ENCODE results near the gene PLA2G15. TPM values are rescaled to one million over a fixed set of nuclear protein-coding genes. Genes with fewer than 3 reads are reported as not detected.
A peak's percentile ranks its signal among the peaks of the same experiment; 100 is the strongest.

PLA2G15 gene
- total and polyA plus RNA-seq, 12 donors = 6.0 to 37.1 (median 23.2) TPM

GRCh38 chr16:68233085-68233834 lies 11.9 kb upstream of the PLA2G15 start:
- H3K4me1 ChIP-seq (replicated peaks in 1 of 2) = peaks cover 5 to 19% of the 10 kb centered on the region in 2 donors
- no peaks in the 10 kb centered on the region for H3K36me3 ChIP-seq (replicated peaks in 1 of 2)
- H3K4me3 ChIP-seq = no peak overlapping the region
- H3K9me3 ChIP-seq (replicated peaks in 1 of 3) = no peaks in the 10 kb centered on the region
- intact Hi-C loops (cut with DNase I) = loop anchor here (5.0 to 10.0 kb wide), 2 partner anchors 138 to 241 kb away; no protein-coding TSS in a partner anchor
- TF ChIP-seq POLR2A (IDR thresholded peaks at IDR 0.05) (no peak), CTCF (IDR thresholded peaks at IDR 0.05) (no peak)
- peak in 1 of 7 donors; percentile 50 for DNase-seq
- no peak overlapping the region for H3K27ac ChIP-seq
- WGBS, 4 donors = 73 to 77% (median 75%) methylated on average over 4 to 5 of the region's 5 CpGs
- H3K27me3 ChIP-seq = no peaks in the 10 kb centered on the region

- Histone ChIP-seq H3K4me1 (replicated peaks in 1 of 2) (peaks cover 5 to 19% of the 10 kb centered on the region in 2 donors), H3K4me3 (no peak overlapping the region), H3K27me3 (no peaks in the 10 kb centered on the region), H3K36me3 (replicated peaks in 1 of 2) (no peaks in the 10 kb centered on the region), H3K27ac (no peak overlapping the region), H3K9me3 (replicated peaks in 1 of 3) (no peaks in the 10 kb centered on the region)
- intact Hi-C loops (cut with DNase I) = loop anchor here (5.0 to 10.0 kb wide), 2 partner anchors 139 to 242 kb away; no protein-coding TSS in a partner anchor
- no peak for TF ChIP-seq CTCF (IDR thresholded peaks at IDR 0.05)
- TF ChIP-seq POLR2A (IDR thresholded peaks at IDR 0.05) = no peak
- whole genome bisulfite sequencing, 4 donors = 72 to 86% (median 74%) methylated on average over 8 of the region's 8 CpGs; no CpG with 5 or more reads in 1 of the 4 donors
- peak in 3 of 7 donors; percentile 20 to 51 (median 34) for DNase-seq
These were observed 11.4 kb upstream of the PLA2G15 start for GRCh38 chr16:68233835-68234187.

GRCh38 chr16:68234188-68235107 lies 10.7 kb upstream of the PLA2G15 start:
- 61 to 81% (median 72%) methylated on average over 8 to 13 of the region's 13 CpGs for WGBS, 4 donors
- Histone ChIP-seq H3K36me3 (replicated peaks in 1 of 2) (no peaks in the 10 kb centered on the region), H3K4me3 (no peak overlapping the region), H3K9me3 (replicated peaks in 1 of 3) (no peaks in the 10 kb centered on the region), H3K4me1 (replicated peaks in 1 of 2) (peaks cover 5 to 19% of the 10 kb centered on the region in 2 donors), H3K27me3 (no peaks in the 10 kb centered on the region), H3K27ac (no peak overlapping the region)
- peak in 2 of 7 donors; percentile 25 to 59 for DNase-seq
- intact Hi-C loops (cut with DNase I) = loop anchor here (5.0 to 10.0 kb wide), 2 partner anchors 140 to 242 kb away; no protein-coding TSS in a partner anchor
- TF ChIP-seq CTCF (IDR thresholded peaks at IDR 0.05) (no peak), POLR2A (IDR thresholded peaks at IDR 0.05) (no peak)

Data from adrenal gland (tissue), 12 donors.